ENCODE results near the gene RFC4.

RFC4 gene

GRCh38 chr3:186806089-186807055, at the start of gene RFC4 (continued):
- TF ChIP-seq FEZF1 (tag by site-specific recombination; IDR thresholded peaks at IDR 0.05) (no peak), SP7 (tag by site-specific recombination; IDR thresholded peaks at IDR 0.05) (peak; percentile 60; the same call in 1 of the 2 replicates), KLF1 (tag by site-specific recombination; IDR thresholded peaks at IDR 0.05) (no peak; the same call in 1 of the 2 replicates), ZNF596 (tag by site-specific recombination; IDR thresholded peaks at IDR 0.05) (no peak), KLF7 (tag by site-specific recombination; IDR thresholded peaks at IDR 0.05; ENCODE audit: borderline replicate concordance) (no peak), ZNF488 (tag by site-specific recombination; IDR thresholded peaks at IDR 0.05) (no peak), ZNF768 (tag by site-specific recombination; IDR thresholded peaks at IDR 0.05) (no peak), PRDM2 (tag by site-specific recombination; IDR thresholded peaks at IDR 0.05; ENCODE audit: borderline replicate concordance) (no peak), ZNF202 (tag by site-specific recombination; IDR thresholded peaks at IDR 0.05; ENCODE audit: borderline replicate concordance) (no peak), SCRT1 (tag by site-specific recombination; IDR thresholded peaks at IDR 0.05; ENCODE audit: borderline replicate concordance) (no peak), REST (tag by site-specific recombination; IDR thresholded peaks at IDR 0.05) (no peak), TCF7L2 (IDR thresholded peaks at IDR 0.05; ENCODE audit: borderline replicate concordance, low read depth, low read length) (no peak), ZNF274 (IDR thresholded peaks at IDR 0.05; ENCODE audit: low read length) (no peak), ZNF274 (tag by site-specific recombination; IDR thresholded peaks at IDR 0.05; ENCODE audit: borderline replicate concordance) (no peak), ZSCAN5A (tag by site-specific recombination; IDR thresholded peaks at IDR 0.05) (no peak), CTCF (tag by site-specific recombination; IDR thresholded peaks at IDR 0.05) (no peak), GLI4 (tag by site-specific recombination; IDR thresholded peaks at IDR 0.05) (no peak), BCL11A (tag by site-specific recombination; IDR thresholded peaks at IDR 0.05; ENCODE audit: low read depth) (no peak), ZNF280C (tag by site-specific recombination; IDR thresholded peaks at IDR 0.05) (no peak), ZNF19 (tag by site-specific recombination; IDR thresholded peaks at IDR 0.05; ENCODE audit: low read depth) (no peak), ZFP41 (tag by site-specific recombination; IDR thresholded peaks at IDR 0.05; ENCODE audit: borderline replicate concordance) (no peak), ZNF221 (tag by site-specific recombination; IDR thresholded peaks at IDR 0.05; ENCODE audit: borderline replicate concordance) (no peak)

All from HEK293 (cell line).